ENCODE measurements around the gene TOM1L1.

DNA sequence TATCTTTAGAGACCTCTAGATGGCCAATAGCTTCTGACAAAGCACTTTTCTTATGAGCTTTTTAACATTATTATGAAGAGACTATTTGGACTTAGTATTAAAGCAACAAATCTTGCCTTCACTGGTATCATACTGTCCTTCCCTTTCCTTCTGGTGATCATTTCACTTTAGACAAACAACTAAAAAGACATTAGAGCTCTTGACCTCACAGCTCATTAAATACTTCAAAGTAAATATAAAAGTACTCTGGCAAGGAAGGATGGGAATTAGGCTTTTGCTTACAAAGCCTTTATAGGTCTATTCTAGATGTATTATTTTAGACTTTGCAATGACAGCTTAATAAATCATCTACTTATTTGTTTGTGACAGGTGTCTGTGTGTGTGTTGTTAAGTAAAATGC lies 79.0 kb downstream of the TOM1L1 start:
- TF ChIP-seq, protein P1, sequence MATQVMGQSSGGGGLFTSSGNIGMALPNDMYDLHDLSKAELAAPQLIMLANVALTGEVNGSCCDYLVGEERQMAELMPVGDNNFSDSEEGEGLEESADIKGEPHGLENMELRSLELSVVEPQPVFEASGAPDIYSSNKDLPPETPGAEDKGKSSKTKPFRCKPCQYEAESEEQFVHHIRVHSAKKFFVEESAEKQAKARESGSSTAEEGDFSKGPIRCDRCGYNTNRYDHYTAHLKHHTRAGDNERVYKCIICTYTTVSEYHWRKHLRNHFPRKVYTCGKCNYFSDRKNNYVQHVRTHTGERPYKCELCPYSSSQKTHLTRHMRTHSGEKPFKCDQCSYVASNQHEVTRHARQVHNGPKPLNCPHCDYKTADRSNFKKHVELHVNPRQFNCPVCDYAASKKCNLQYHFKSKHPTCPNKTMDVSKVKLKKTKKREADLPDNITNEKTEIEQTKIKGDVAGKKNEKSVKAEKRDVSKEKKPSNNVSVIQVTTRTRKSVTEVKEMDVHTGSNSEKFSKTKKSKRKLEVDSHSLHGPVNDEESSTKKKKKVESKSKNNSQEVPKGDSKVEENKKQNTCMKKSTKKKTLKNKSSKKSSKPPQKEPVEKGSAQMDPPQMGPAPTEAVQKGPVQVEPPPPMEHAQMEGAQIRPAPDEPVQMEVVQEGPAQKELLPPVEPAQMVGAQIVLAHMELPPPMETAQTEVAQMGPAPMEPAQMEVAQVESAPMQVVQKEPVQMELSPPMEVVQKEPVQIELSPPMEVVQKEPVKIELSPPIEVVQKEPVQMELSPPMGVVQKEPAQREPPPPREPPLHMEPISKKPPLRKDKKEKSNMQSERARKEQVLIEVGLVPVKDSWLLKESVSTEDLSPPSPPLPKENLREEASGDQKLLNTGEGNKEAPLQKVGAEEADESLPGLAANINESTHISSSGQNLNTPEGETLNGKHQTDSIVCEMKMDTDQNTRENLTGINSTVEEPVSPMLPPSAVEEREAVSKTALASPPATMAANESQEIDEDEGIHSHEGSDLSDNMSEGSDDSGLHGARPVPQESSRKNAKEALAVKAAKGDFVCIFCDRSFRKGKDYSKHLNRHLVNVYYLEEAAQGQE (IDR thresholded peaks at IDR 0.05; ENCODE audit: low read depth), result no peak
- TF ChIP-seq YY1 (IDR thresholded peaks at IDR 0.05; ENCODE audit: low read depth), result no peak
- no peak for TF ChIP-seq MAX (IDR thresholded peaks at IDR 0.05)
- TF ChIP-seq TAF1 (IDR thresholded peaks at IDR 0.05; ENCODE audit: low read depth), result no peak
- no peak for TF ChIP-seq CEBPB (IDR thresholded peaks at IDR 0.05)
- no peak for TF ChIP-seq ZBTB7A (IDR thresholded peaks at IDR 0.05; ENCODE audit: low read depth)
- TF ChIP-seq EGR1 (IDR thresholded peaks at IDR 0.05), result no peak
- TF ChIP-seq, protein P2, sequence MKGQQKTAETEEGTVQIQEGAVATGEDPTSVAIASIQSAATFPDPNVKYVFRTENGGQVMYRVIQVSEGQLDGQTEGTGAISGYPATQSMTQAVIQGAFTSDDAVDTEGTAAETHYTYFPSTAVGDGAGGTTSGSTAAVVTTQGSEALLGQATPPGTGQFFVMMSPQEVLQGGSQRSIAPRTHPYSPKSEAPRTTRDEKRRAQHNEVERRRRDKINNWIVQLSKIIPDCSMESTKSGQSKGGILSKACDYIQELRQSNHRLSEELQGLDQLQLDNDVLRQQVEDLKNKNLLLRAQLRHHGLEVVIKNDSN (IDR thresholded peaks at IDR 0.05), result no peak
- no peak for TF ChIP-seq NFIC (IDR thresholded peaks at IDR 0.05)
- no peak for TF ChIP-seq EP300 (IDR thresholded peaks at IDR 0.05; ENCODE audit: borderline replicate concordance)
- TF ChIP-seq TCF12 (IDR thresholded peaks at IDR 0.05; ENCODE audit: low read depth), result no peak
- TF ChIP-seq TEAD4 (IDR thresholded peaks at IDR 0.05), result no peak
